SK-N-SH treated with all-trans-retinoic acid at 6 μM for 48 hours (cell line): ENCODE data around the gene KLHL25.

ENCODE experiments used
- TF ChIP-seq, protein P1 (sequence below): fragments of 250-450 bp; sonication (Bioruptor Pico); IDR thresholded peaks from 2 replicates; pipeline ENCODE4 v1.5.0; 2020; ENCODE audit warnings: mild to moderate bottlenecking, moderate library complexity

The KLHL25 gene

GRCh38 chr15:85710340-85710842 lies 84.3 kb downstream of the KLHL25 start (continued):
- TF ChIP-seq, protein P1, sequence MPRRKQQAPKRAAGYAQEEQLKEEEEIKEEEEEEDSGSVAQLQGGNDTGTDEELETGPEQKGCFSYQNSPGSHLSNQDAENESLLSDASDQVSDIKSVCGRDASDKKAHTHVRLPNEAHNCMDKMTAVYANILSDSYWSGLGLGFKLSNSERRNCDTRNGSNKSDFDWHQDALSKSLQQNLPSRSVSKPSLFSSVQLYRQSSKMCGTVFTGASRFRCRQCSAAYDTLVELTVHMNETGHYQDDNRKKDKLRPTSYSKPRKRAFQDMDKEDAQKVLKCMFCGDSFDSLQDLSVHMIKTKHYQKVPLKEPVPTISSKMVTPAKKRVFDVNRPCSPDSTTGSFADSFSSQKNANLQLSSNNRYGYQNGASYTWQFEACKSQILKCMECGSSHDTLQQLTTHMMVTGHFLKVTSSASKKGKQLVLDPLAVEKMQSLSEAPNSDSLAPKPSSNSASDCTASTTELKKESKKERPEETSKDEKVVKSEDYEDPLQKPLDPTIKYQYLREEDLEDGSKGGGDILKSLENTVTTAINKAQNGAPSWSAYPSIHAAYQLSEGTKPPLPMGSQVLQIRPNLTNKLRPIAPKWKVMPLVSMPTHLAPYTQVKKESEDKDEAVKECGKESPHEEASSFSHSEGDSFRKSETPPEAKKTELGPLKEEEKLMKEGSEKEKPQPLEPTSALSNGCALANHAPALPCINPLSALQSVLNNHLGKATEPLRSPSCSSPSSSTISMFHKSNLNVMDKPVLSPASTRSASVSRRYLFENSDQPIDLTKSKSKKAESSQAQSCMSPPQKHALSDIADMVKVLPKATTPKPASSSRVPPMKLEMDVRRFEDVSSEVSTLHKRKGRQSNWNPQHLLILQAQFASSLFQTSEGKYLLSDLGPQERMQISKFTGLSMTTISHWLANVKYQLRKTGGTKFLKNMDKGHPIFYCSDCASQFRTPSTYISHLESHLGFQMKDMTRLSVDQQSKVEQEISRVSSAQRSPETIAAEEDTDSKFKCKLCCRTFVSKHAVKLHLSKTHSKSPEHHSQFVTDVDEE (CRISPR knock-in tag), result no peak
